Coronary artery (tissue), 2 donors: ENCODE measurements around the gene ACSM2A.
A peak's percentile ranks its signal among the peaks of the same experiment; 100 is the strongest.
"Not testable (repeated sequence)": the region's sequence is repeated elsewhere in the genome, so short reads cannot be mapped to it uniquely, and the experiment has no call there.

ENCODE experiments used
- DNase-seq: peaks from one replicate; pipeline ENCODE4 v3.0.0-alpha.2; 2017; ENCODE audit warnings: low spot score
- H3K27ac ChIP-seq, 2 donors: fragments of 200-600 bp; sonication (generic); one replicate each; pipeline ENCODE4 v1.5.1; 2016 to 2019
- H3K4me3 ChIP-seq: fragments of 200-600 bp; sonication (generic); 2 replicates; pipeline ENCODE4 v1.5.1; 2016; ENCODE audit warnings: mild to moderate bottlenecking, moderate library complexity
- TF ChIP-seq, protein P1 (sequence below): fragments of 200-600 bp; sonication (generic); IDR thresholded peaks from one replicate; pipeline ENCODE4 v1.5.1; 2019; ENCODE audit warnings: antibody characterized with exemption

Gene ACSM2A, protein sequence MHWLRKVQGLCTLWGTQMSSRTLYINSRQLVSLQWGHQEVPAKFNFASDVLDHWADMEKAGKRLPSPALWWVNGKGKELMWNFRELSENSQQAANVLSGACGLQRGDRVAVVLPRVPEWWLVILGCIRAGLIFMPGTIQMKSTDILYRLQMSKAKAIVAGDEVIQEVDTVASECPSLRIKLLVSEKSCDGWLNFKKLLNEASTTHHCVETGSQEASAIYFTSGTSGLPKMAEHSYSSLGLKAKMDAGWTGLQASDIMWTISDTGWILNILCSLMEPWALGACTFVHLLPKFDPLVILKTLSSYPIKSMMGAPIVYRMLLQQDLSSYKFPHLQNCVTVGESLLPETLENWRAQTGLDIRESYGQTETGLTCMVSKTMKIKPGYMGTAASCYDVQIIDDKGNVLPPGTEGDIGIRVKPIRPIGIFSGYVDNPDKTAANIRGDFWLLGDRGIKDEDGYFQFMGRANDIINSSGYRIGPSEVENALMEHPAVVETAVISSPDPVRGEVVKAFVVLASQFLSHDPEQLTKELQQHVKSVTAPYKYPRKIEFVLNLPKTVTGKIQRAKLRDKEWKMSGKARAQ

DNA sequence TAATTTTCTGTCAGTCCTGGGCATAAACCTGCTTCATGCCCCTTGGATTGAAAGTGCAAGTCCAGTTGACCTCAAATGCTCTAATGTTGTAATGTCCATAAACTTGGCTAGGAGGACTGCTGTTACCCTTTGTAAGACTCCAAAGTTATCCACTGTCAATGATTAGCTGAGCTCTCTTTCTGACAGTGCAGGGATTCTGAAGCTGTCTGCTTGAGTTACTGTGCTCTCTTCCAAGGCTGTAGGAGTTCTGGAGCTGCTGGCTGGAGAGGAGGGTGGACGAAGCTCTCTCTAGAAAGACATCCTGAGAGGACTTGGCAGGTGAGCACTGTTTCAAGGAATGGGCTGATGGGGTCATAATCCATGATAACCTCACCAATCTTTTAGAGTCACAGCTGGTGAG is at the start of gene ACSM2A:
Gene ACSM2A, plus strand, starts transcription at position 158 of the 400 bp plus-strand sequence. CDS start 8,594 bp downstream, outside the sequence.
- not testable (repeated sequence) for H3K27ac ChIP-seq, DNase-seq

DNA sequence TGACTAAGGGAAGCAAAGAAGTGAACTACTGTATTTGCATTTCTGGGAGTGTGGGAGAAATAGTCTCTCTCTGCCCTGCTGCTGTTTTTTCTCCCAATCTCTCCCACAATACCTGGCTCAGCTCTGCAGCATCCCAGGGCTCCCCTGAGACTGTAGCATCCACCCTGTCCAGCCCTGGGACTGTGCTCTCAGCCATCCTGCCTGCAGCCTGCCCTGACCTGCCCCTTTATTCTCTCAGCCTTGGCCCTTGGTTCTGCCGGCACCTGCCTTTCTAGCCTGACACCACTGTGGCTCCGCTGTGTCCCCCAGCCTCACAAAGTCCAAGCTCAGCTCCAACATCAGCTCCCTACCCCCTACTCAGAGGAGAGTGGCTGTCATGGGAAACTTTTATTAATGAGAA is 48.7 kb upstream of the ACSM2A start:
- TF ChIP-seq, protein P1, sequence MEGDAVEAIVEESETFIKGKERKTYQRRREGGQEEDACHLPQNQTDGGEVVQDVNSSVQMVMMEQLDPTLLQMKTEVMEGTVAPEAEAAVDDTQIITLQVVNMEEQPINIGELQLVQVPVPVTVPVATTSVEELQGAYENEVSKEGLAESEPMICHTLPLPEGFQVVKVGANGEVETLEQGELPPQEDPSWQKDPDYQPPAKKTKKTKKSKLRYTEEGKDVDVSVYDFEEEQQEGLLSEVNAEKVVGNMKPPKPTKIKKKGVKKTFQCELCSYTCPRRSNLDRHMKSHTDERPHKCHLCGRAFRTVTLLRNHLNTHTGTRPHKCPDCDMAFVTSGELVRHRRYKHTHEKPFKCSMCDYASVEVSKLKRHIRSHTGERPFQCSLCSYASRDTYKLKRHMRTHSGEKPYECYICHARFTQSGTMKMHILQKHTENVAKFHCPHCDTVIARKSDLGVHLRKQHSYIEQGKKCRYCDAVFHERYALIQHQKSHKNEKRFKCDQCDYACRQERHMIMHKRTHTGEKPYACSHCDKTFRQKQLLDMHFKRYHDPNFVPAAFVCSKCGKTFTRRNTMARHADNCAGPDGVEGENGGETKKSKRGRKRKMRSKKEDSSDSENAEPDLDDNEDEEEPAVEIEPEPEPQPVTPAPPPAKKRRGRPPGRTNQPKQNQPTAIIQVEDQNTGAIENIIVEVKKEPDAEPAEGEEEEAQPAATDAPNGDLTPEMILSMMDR = no peak
- DNase-seq = no peak
- no peak overlapping the region for H3K4me3 ChIP-seq
- no peak overlapping the region for H3K27ac ChIP-seq

More for the DNA sequence above, at the start of gene ACSM2A:
- H3K4me3 ChIP-seq = not testable (repeated sequence)

DNA sequence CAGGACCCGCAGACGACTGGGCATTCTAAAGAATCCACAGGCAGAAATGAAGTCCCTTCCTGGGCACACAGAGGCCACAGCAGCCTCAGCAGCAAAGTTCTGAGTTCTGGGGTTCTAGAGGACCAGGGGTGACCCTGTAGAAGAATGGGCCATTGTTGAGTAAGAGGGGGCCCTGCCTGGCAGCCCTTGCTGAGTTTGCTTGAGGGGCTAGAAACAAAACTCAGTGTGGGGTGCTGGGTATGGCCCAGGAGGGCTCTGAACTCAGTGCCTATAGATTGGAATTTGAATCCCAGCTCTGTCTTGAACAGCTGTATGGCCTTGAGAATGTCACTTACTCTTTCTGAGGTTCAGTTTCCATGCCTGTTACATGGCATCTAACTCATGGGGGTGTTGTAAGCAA is 46.7 kb upstream of the ACSM2A start, which contains the start of gene PDILT:
Gene PDILT, minus strand, starts transcription at position 101 of the 400 bp plus-strand sequence. CDS start 5,437 bp downstream, outside the sequence.
- H3K27ac ChIP-seq = no peak within 1 kb of the TSS
- H3K4me3 ChIP-seq = no peak within 1 kb of the TSS
- TF ChIP-seq, protein P1 = no peak
- no peak for DNase-seq

DNA sequence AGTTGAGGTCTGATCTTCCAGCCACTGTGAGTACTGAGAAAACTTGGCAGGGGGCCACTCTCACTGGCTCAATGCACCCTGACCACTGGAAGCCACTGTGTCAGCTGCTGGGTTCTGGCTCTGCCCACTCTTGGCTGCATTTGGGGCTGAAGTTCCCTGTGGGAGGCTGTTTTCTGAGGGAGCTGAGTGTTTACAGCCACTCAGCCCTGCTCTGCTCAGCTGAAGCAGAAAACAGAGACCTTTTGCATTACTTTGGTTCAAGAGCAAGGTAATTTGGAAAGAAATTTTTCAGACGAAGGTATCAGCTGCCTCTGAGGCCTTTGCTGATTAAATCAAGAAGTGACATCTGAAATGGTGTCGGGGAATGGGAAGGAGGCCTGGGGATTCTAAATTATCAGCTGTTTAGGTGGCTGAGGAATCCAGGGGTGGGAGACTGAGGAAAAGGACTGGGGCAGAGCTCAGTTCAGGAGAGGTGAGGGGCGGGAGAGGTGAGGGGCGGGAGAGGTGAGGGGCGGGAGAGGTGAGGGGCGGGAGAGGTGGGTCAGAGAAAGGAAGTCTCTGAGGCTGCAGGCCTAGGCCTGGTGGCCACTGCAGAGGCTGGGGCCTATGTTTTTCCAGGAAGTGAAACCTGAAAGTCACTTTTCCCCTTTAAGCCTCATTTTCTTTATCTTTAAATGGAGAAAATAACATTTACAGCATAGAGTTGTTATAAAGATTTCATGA is 41.8 kb upstream of the ACSM2A start, which contains the start of gene ACSM5:
Gene ACSM5, plus strand, starts transcription at position 137 of the 723 bp plus-strand sequence. CDS start 1,951 bp downstream, outside the sequence.
- TF ChIP-seq, protein P1 = no peak
- Histone ChIP-seq H3K4me3 (no peak within 1 kb of the TSS), H3K27ac (peak within 1 kb of the TSS in 1 of 2 donors; percentile 51)

DNA sequence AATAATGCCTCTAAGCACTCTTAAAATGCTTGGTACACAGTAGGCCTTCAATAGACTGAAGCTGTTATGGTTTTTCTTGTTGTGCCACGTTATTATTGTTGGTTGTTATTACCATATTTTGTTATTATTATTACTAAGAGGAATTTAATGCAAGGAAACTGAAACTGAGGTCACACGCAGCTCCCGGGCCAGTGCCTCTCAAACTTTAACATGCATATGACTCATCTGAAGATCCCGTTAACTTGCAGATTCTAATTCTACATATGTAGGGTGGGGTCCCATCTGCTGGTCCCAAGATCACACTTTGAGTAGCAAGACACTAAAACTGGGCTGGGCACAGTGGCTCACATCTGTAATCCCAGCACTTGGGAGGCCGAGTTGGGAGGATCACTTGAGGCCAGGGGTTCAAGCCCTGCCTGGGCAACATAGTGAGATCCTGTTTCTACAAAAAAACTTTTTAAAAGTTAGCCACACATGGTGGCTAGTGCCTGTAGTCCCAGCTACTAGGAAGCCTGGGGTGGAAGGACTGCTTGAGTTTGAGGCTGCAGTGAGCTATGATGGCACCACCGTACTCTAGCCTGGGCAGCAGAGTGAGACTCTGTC is 41.1 kb upstream of the ACSM2A start:
- no peak overlapping the region for H3K4me3 ChIP-seq

More for the DNA sequence above, 41.8 kb upstream of the ACSM2A start, which contains the start of gene ACSM5:
- DNase-seq = no peak

DNA sequence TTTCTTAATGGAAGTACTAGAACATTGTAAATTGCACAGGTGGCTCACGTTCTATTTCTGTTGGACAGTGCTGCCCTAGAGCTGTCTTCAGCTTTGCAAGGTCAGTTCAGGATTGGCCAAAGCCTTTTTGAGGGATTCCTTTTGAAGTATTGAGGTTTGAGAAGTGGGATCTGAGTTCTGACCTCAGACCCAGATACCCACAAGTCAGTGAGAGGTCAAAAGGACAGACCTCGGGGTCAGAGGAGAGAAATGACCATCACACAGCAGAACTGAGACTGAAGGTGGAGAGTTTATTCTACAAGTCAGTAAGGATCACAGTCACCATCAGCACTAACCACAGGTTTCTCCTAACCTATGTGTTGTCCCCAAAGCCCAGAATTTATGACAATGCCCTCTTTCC is 40.3 kb upstream of the ACSM2A start:
- DNase-seq = no peak
- H3K4me3 ChIP-seq = no peak overlapping the region
- TF ChIP-seq, protein P1 = no peak
- H3K27ac ChIP-seq = no peak overlapping the region

More for the DNA sequence above, 41.1 kb upstream of the ACSM2A start:
- no peak for DNase-seq
- H3K27ac ChIP-seq = peak overlapping the region in 1 of 2 donors; percentile 51
- TF ChIP-seq, protein P1 = no peak

DNA sequence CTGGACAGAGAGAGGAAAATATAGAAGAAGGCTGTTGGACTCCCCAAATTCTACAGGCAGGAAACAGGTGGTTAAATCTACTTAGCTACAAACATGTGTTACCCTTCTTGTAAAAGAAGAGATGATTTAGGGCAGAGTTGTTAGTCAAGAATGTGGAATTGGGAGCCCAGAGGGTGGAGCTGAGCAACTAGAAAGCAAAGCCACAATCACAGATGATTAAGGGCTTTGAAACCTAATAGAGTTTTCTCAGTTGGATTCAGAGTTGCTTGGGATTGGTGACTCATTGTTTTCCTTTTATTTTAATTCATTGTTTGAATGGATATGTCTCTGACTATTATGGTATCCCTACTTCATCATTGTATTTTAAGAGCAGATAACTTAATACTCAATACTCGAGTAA is 35.8 kb upstream of the ACSM2A start:
- TF ChIP-seq, protein P1 = no peak
- Histone ChIP-seq H3K27ac (no peak overlapping the region), H3K4me3 (no peak overlapping the region)
- DNase-seq = no peak

DNA sequence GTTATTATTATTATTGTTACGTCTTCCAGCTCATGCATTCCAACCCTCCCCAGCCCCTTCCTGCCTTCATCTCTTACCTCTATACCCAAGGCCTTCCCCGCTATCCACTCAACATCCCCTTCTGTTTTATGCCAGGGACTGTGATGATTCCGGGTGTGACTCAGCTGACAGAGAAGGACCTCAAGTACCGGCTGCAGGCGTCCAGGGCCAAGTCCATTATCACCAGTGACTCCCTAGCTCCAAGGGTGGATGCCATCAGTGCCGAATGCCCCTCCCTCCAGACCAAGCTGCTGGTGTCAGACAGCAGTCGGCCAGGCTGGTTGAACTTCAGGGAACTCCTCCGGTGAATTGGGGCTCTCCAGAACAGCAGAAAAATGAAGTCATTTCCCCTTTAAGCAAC is 32.2 kb upstream of the ACSM2A start:
- H3K27ac ChIP-seq, DNase-seq, H3K4me3 ChIP-seq: not testable (repeated sequence)

DNA sequence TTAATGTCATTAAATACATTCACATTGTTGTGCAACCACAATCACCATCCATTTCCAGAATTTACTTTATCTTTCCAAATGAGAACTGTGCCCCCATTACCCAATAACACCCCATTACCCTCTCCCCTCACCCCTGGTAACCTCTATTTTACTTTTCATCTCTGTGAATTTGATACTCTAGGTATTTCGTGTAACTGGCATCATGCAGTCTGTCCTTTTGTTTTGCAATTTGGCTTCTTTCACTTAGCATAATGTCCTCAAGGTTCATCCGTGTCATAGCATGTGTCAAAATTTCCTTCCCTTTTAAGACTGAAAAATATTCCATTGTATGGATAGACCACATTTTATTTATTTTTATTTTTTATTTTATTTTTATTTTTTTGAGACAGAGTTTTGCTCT is 29.6 kb upstream of the ACSM2A start:
- not testable (repeated sequence) for H3K4me3 ChIP-seq, H3K27ac ChIP-seq, DNase-seq

DNA sequence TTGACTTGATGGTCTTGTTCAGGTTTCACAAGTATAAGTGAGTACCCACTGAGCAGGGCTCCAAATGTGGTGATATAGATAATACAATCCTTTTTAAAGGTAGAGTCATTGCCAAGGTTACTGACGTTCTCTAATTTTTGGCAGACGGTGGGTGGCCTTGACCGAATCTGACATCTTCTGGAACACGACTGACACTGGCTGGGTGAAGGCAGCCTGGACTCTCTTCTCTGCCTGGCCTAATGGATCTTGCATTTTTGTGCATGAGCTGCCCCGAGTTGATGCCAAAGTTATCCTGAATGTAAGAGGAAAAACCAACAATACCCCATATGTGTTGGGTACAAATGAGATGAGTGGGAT is 27.6 kb upstream of the ACSM2A start:
- not testable (repeated sequence) for H3K27ac ChIP-seq, DNase-seq, H3K4me3 ChIP-seq
